SK-N-SH treated with all-trans-retinoic acid at 6 μM for 48 hours (cell line): ENCODE measurements around the gene MAGED2.
"Not testable (repeated sequence)": the region's sequence is repeated elsewhere in the genome, so short reads cannot be mapped to it uniquely, and the experiment has no call there.

ENCODE experiments used
- ATAC-seq: fragments of 200-7000 bp; cut with Tn5 transposase; 3 replicates; pipeline ENCODE4 v1.9.1; 2020; ENCODE audit warnings: mild to moderate bottlenecking, moderate library complexity
- ARNTL ChIP-seq: fragments of 450-650 bp; formaldehyde crosslinking; IDR thresholded peaks from 2 replicates; pipeline ENCODE4 v1.5.0; 2020; ENCODE audit warnings: low read depth, mild to moderate bottlenecking, moderate library complexity, borderline replicate concordance
- BACH2 ChIP-seq: fragments of 250-450 bp; sonication (Bioruptor Pico); IDR thresholded peaks from 2 replicates; pipeline ENCODE4 v1.9.0; 2021; ENCODE audit warnings: mild to moderate bottlenecking, borderline replicate concordance
- CSDC2 ChIP-seq: fragments of 250-450 bp; sonication (Bioruptor Pico); IDR thresholded peaks from 2 replicates; pipeline ENCODE4 v1.5.0; 2020; ENCODE audit warnings: mild to moderate bottlenecking, moderate library complexity
- ESRRG ChIP-seq: fragments of 250-450 bp; sonication (Bioruptor Pico); IDR thresholded peaks from 2 replicates; pipeline ENCODE4 v1.6.1; 2021; ENCODE audit warnings: mild to moderate bottlenecking
- GLIS3 ChIP-seq: fragments of 250-450 bp; sonication (Bioruptor Pico); IDR thresholded peaks from 2 replicates; pipeline ENCODE4 v1.5.0; 2020; ENCODE audit warnings: mild to moderate bottlenecking, moderate library complexity
- PPARA ChIP-seq: fragments of 250-450 bp; sonication (Bioruptor Pico); IDR thresholded peaks from 2 replicates; pipeline ENCODE4 v1.5.0; 2020; ENCODE audit warnings: mild to moderate bottlenecking, borderline replicate concordance
- RARB ChIP-seq: fragments of 250-450 bp; sonication (Bioruptor Pico); IDR thresholded peaks from 2 replicates; pipeline ENCODE4 v1.8.0; 2021; ENCODE audit warnings: mild to moderate bottlenecking, moderate library complexity
- SNAI2 ChIP-seq: fragments of 250-450 bp; sonication (Bioruptor Pico); IDR thresholded peaks from 2 replicates; pipeline ENCODE4 v1.5.0; 2020; ENCODE audit warnings: mild to moderate bottlenecking, moderate library complexity
- TCF4 ChIP-seq: fragments of 250-450 bp; sonication (Bioruptor Pico); IDR thresholded peaks from 2 replicates; pipeline ENCODE4 v1.8.0; 2021; ENCODE audit warnings: mild to moderate bottlenecking, moderate library complexity, borderline replicate concordance
- TOX ChIP-seq: fragments of 250-450 bp; sonication (Bioruptor Pico); IDR thresholded peaks from 2 replicates; pipeline ENCODE4 v1.8.0; 2021; ENCODE audit warnings: mild to moderate bottlenecking, moderate library complexity, borderline replicate concordance
- ZC3H10 ChIP-seq: fragments of 250-450 bp; sonication (Bioruptor Pico); IDR thresholded peaks from 2 replicates; pipeline ENCODE4 v1.5.1; 2021; ENCODE audit warnings: mild to moderate bottlenecking, moderate library complexity
- ZFP3 ChIP-seq: fragments of 250-450 bp; sonication (Bioruptor Pico); IDR thresholded peaks from 2 replicates; pipeline ENCODE4 v1.5.0; 2020; ENCODE audit warnings: mild to moderate bottlenecking, moderate library complexity
- ZFP30 ChIP-seq: fragments of 450-650 bp; formaldehyde crosslinking; IDR thresholded peaks from 2 replicates; pipeline ENCODE4 v1.5.0; 2022; ENCODE audit warnings: mild to moderate bottlenecking, moderate library complexity
- ZNF565 ChIP-seq: fragments of 450-650 bp; formaldehyde crosslinking; conservative IDR thresholded peaks from 2 replicates; pipeline ENCODE4 v1.5.0; 2020; ENCODE audit warnings: low read depth, mild to moderate bottlenecking, moderate library complexity
- ZNF70 ChIP-seq: fragments of 450-650 bp; formaldehyde crosslinking; IDR thresholded peaks from 2 replicates; pipeline ENCODE4 v1.5.0; 2020; ENCODE audit warnings: mild to moderate bottlenecking, moderate library complexity
- TF ChIP-seq, protein P1 (sequence below): fragments of 250-450 bp; sonication (Bioruptor Pico); IDR thresholded peaks from 2 replicates; pipeline ENCODE4 v1.5.1; 2020; ENCODE audit warnings: low read depth, mild to moderate bottlenecking, moderate library complexity
- TF ChIP-seq, protein P2 (sequence below): fragments of 250-450 bp; sonication (Bioruptor Pico); IDR thresholded peaks from 2 replicates; pipeline ENCODE4 v1.5.1; 2021; ENCODE audit warnings: mild to moderate bottlenecking, moderate library complexity
- TF ChIP-seq, protein P3 (sequence below): fragments of 250-450 bp; sonication (Bioruptor Pico); IDR thresholded peaks from 2 replicates; pipeline ENCODE4 v1.5.0; 2020; ENCODE audit warnings: mild to moderate bottlenecking, moderate library complexity
- TF ChIP-seq, protein P4 (sequence below): fragments of 250-450 bp; sonication (Bioruptor Pico); IDR thresholded peaks from 2 replicates; pipeline ENCODE4 v1.8.0; 2020; ENCODE audit warnings: mild to moderate bottlenecking, moderate library complexity, borderline replicate concordance

The MAGED2 gene

DNA sequence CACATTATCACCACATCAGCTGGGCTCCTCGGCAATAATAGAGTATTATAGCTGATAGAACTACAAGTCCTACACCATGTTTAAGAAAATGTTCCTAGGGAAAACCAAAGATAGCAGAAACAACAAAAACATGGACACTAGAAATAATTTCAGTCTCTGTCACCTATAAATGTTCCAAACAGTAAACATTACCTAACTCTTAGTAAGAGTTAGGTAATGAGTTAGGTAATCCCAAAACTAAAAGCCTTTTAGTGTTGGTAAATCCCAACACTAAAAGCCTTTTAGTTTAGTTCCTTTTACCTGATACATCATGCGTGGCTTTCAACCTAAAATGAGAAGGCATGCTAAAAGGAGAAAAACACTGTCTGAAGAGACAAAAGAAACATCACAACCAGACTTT, 35.5 kb downstream of the MAGED2 start:
- no peak for TF ChIP-seq ZFP30
- TF ChIP-seq, protein P1, sequence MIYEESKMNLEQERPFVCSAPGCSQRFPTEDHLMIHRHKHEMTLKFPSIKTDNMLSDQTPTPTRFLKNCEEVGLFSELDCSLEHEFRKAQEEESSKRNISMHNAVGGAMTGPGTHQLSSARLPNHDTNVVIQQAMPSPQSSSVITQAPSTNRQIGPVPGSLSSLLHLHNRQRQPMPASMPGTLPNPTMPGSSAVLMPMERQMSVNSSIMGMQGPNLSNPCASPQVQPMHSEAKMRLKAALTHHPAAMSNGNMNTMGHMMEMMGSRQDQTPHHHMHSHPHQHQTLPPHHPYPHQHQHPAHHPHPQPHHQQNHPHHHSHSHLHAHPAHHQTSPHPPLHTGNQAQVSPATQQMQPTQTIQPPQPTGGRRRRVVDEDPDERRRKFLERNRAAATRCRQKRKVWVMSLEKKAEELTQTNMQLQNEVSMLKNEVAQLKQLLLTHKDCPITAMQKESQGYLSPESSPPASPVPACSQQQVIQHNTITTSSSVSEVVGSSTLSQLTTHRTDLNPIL (CRISPR knock-in tag), result no peak
- no peak for TF ChIP-seq TCF4 (CRISPR knock-in tag)
- no peak for TF ChIP-seq BACH2 (CRISPR knock-in tag)
- TF ChIP-seq ARNTL (CRISPR knock-in tag), result no peak
- no peak for TF ChIP-seq ESRRG
- no peak for TF ChIP-seq GLIS3
- no peak for TF ChIP-seq CSDC2 (CRISPR knock-in tag)
- TF ChIP-seq, protein P2, sequence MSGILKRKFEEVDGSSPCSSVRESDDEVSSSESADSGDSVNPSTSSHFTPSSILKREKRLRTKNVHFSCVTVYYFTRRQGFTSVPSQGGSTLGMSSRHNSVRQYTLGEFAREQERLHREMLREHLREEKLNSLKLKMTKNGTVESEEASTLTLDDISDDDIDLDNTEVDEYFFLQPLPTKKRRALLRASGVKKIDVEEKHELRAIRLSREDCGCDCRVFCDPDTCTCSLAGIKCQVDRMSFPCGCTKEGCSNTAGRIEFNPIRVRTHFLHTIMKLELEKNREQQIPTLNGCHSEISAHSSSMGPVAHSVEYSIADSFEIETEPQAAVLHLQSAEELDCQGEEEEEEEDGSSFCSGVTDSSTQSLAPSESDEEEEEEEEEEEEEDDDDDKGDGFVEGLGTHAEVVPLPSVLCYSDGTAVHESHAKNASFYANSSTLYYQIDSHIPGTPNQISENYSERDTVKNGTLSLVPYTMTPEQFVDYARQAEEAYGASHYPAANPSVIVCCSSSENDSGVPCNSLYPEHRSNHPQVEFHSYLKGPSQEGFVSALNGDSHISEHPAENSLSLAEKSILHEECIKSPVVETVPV (CRISPR knock-in tag), result no peak
- no peak for TF ChIP-seq RARB (CRISPR knock-in tag)
- TF ChIP-seq SNAI2 (CRISPR knock-in tag), result no peak
- no peak for TF ChIP-seq TOX
- TF ChIP-seq ZNF70, result no peak
- TF ChIP-seq, protein P3, sequence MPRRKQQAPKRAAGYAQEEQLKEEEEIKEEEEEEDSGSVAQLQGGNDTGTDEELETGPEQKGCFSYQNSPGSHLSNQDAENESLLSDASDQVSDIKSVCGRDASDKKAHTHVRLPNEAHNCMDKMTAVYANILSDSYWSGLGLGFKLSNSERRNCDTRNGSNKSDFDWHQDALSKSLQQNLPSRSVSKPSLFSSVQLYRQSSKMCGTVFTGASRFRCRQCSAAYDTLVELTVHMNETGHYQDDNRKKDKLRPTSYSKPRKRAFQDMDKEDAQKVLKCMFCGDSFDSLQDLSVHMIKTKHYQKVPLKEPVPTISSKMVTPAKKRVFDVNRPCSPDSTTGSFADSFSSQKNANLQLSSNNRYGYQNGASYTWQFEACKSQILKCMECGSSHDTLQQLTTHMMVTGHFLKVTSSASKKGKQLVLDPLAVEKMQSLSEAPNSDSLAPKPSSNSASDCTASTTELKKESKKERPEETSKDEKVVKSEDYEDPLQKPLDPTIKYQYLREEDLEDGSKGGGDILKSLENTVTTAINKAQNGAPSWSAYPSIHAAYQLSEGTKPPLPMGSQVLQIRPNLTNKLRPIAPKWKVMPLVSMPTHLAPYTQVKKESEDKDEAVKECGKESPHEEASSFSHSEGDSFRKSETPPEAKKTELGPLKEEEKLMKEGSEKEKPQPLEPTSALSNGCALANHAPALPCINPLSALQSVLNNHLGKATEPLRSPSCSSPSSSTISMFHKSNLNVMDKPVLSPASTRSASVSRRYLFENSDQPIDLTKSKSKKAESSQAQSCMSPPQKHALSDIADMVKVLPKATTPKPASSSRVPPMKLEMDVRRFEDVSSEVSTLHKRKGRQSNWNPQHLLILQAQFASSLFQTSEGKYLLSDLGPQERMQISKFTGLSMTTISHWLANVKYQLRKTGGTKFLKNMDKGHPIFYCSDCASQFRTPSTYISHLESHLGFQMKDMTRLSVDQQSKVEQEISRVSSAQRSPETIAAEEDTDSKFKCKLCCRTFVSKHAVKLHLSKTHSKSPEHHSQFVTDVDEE (CRISPR knock-in tag), result no peak
- no peak for TF ChIP-seq ZC3H10 (CRISPR knock-in tag)
- TF ChIP-seq, protein P4, sequence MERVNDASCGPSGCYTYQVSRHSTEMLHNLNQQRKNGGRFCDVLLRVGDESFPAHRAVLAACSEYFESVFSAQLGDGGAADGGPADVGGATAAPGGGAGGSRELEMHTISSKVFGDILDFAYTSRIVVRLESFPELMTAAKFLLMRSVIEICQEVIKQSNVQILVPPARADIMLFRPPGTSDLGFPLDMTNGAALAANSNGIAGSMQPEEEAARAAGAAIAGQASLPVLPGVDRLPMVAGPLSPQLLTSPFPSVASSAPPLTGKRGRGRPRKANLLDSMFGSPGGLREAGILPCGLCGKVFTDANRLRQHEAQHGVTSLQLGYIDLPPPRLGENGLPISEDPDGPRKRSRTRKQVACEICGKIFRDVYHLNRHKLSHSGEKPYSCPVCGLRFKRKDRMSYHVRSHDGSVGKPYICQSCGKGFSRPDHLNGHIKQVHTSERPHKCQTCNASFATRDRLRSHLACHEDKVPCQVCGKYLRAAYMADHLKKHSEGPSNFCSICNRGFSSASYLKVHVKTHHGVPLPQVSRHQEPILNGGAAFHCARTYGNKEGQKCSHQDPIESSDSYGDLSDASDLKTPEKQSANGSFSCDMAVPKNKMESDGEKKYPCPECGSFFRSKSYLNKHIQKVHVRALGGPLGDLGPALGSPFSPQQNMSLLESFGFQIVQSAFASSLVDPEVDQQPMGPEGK (CRISPR knock-in tag), result no peak
- TF ChIP-seq ZNF565 (CRISPR knock-in tag), result no peak
- no peak for TF ChIP-seq ZFP3 (CRISPR knock-in tag)
- no peak for ATAC-seq

DNA sequence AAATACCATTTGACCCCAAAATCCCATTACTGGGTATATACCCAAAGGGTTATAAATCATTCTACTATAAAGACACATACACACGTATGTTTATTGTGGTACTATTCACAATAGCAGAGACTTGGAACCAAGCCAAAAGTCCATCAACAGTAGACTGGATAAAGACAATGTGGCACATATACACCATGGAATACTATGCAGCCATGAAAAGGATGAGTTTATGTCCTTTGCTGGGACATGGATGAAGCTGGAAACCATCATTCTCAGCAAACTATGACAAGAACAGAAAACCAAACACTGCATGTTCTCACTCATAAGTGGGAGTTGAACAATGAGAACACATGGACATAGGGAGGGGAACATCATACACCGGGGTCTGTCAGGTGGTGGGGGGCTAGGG, 40.2 kb downstream of the MAGED2 start:
- not testable (repeated sequence) for ATAC-seq

DNA sequence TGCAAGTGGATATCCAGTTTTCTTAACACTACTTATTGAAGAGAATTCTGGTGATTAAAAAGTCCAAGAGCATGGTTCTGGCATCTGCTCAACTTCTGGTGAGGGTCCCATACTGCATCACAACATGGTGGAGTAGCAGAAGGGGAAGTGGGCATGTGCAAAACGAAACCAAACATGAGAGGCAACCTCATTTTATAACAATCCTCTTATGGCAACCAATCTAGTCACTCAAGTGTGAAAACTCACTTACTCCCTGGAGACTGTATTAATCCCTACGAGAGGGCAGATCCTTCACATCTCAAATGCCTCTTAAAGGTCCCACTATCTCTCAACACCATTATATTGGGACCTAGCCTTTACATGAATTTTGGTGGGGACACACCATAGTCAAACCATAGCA, 57.7 kb downstream of the MAGED2 start:
- no peak for ATAC-seq
- TF ChIP-seq SNAI2 (CRISPR knock-in tag), result no peak
- no peak for TF ChIP-seq ESRRG
- TF ChIP-seq, protein P3 (CRISPR knock-in tag), result no peak
- TF ChIP-seq GLIS3, result no peak
- no peak for TF ChIP-seq ARNTL (CRISPR knock-in tag)
- TF ChIP-seq BACH2 (CRISPR knock-in tag), result no peak
- TF ChIP-seq PPARA (CRISPR knock-in tag), result no peak
